SU-DHL-6 (cell line): ENCODE data around the gene AUH.

Experiments used
- H2AFZ ChIP-seq: fragments of 200-600 bp; sonication (generic); 2 replicates; pipeline ENCODE4 v1.6.1; 2014; ENCODE audit warnings: low read depth, mild to moderate bottlenecking, moderate library complexity, mixed read lengths, antibody characterized with exemption, low read length; ENCODE audit not compliant: severe bottlenecking
- H3F3A ChIP-seq: fragments of 200-600 bp; shearing (Covaris generic); 2 replicates; pipeline ENCODE4 v1.6.0; 2016; ENCODE audit warnings: antibody characterized with exemption, mild to moderate bottlenecking; ENCODE audit not compliant: insufficient read depth
- H3K27ac ChIP-seq: fragments of 200-600 bp; sonication (generic); 2 replicates; pipeline ENCODE4 v1.5.1; 2016; ENCODE audit warnings: low read depth, mild to moderate bottlenecking, low read length, moderate library complexity, mixed read lengths
- H3K27me3 ChIP-seq: fragments of 200-600 bp; sonication (generic), shearing (Covaris generic); 2 replicates; pipeline ENCODE4 v1.6.0; 2014; ENCODE audit warnings: mild to moderate bottlenecking, low read length
- H3K36me3 ChIP-seq: fragments of 200-600 bp; sonication (generic); 2 replicates; pipeline ENCODE4 v1.6.1; 2014; ENCODE audit warnings: mild to moderate bottlenecking, low read length, mixed read lengths
- H3K4me2 ChIP-seq: fragments of 300-600, 200-600 bp; shearing (Covaris generic), sonication (generic); 2 replicates; pipeline ENCODE4 v1.6.0; 2014; ENCODE audit warnings: low read length, low read depth, mild to moderate bottlenecking; ENCODE audit not compliant: poor library complexity, severe bottlenecking
- H3K4me3 ChIP-seq: fragments of 200-600 bp; sonication (generic); 2 replicates; pipeline ENCODE4 v1.5.1; 2014; ENCODE audit warnings: antibody characterized with exemption, low read length, mild to moderate bottlenecking, mixed read lengths; ENCODE audit not compliant: insufficient read depth, poor library complexity, severe bottlenecking
- H3K79me2 ChIP-seq: fragments of 200-600 bp; sonication (generic); 2 replicates; pipeline ENCODE4 v1.6.1; 2014; ENCODE audit warnings: mild to moderate bottlenecking, low read length, moderate library complexity; ENCODE audit not compliant: insufficient read depth
- H3K9ac ChIP-seq: fragments of 200-600 bp; sonication (generic); 2 replicates; pipeline ENCODE4 v1.7.0; 2014; ENCODE audit warnings: mild to moderate bottlenecking, low read length
- H3K9me2 ChIP-seq: fragments of 200-600 bp; sonication (generic); replicated peaks from 2 replicates; pipeline ENCODE4 v1.6.1; 2014; ENCODE audit warnings: low read length; ENCODE audit not compliant: insufficient read depth
- H3K9me3 ChIP-seq: fragments of 200-600 bp; sonication (generic); 2 replicates; pipeline ENCODE4 v1.6.1; 2014; ENCODE audit warnings: low read length, mixed read lengths; ENCODE audit not compliant: insufficient read depth
- H4K20me1 ChIP-seq: fragments of 200-600 bp; sonication (generic); 2 replicates; pipeline ENCODE4 v1.6.1; 2014; ENCODE audit warnings: low read depth, mild to moderate bottlenecking, antibody characterized with exemption, low read length, moderate library complexity, mixed read lengths
- CTCF ChIP-seq: fragments of 200-600 bp; sonication (generic); IDR thresholded peaks from one replicate; pipeline ENCODE4 v1.5.1; 2017; ENCODE audit warnings: antibody characterized with exemption, mild to moderate bottlenecking, low read length, moderate library complexity; ENCODE audit not compliant: insufficient read depth, poor library complexity, severe bottlenecking
- EZH2phosphoT487 ChIP-seq: fragments of 200-600 bp; sonication (generic), shearing (Covaris generic); conservative IDR thresholded peaks from 2 replicates; pipeline ENCODE4 v1.6.1; 2018; ENCODE audit warnings: mild to moderate bottlenecking, antibody characterized with exemption, low read length, moderate library complexity, mixed read lengths

AUH gene

DNA sequence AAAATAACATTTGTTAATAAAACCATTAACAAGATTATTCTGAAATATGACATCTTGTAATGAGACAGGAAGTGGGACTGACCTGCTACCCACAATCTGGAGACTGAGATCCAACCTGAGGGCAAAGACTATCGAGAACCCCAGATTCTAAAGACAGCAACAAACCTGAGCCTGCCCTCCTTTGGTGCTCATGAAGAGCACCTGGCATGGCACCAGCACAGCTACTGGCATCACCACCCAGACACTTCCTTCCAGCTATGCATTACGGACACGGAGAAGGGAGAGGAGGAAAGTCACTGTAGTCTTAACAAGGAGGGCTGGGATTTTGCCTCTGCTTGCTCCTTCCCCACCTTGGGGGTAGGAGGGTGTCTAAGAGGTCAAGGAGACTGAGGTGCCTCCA lies 105.5 kb downstream of the AUH start:
- no peaks in the 10 kb centered on the region for H3K79me2 ChIP-seq
- H3K4me2 ChIP-seq: no peak overlapping the region
- no peak overlapping the region for H3K9ac ChIP-seq
- TF ChIP-seq EZH2phosphoT487 (no peak), CTCF (no peak)
- no peak overlapping the region for H2AFZ ChIP-seq
- no peaks in the 10 kb centered on the region for H3K9me2 ChIP-seq
- no peaks in the 10 kb centered on the region for H3K36me3 ChIP-seq
- H3K9me3 ChIP-seq: no peaks in the 10 kb centered on the region
- no peaks in the 10 kb centered on the region for H3K27me3 ChIP-seq
- H3K4me3 ChIP-seq: no peak overlapping the region
- no peaks in the 10 kb centered on the region for H4K20me1 ChIP-seq
- no peak overlapping the region for H3K27ac ChIP-seq
- no peaks in the 10 kb centered on the region for H3F3A ChIP-seq

- H3K79me2 ChIP-seq: no peaks in the 10 kb centered on the region
- no peak overlapping the region for H3K4me3 ChIP-seq
- H3K27ac ChIP-seq: no peak overlapping the region
- no peak overlapping the region for H3K9ac ChIP-seq
- H3K4me2 ChIP-seq: no peak overlapping the region
- H4K20me1 ChIP-seq: no peaks in the 10 kb centered on the region
- H3K36me3 ChIP-seq: no peaks in the 10 kb centered on the region
- H3K9me2 ChIP-seq: no peaks in the 10 kb centered on the region
- H3F3A ChIP-seq: no peaks in the 10 kb centered on the region
- H2AFZ ChIP-seq: no peak overlapping the region
- no peaks in the 10 kb centered on the region for H3K27me3 ChIP-seq
- H3K9me3 ChIP-seq: no peaks in the 10 kb centered on the region
- no peak for TF ChIP-seq EZH2phosphoT487
- TF ChIP-seq CTCF: no peak
Observed at GRCh38 chr9:91255327-91255726, 106.4 kb downstream of the AUH start.

GRCh38 chr9:91253488-91253887 lies 108.2 kb downstream of the AUH start:
- H4K20me1 ChIP-seq: no peaks in the 10 kb centered on the region
- H3K9me2 ChIP-seq: no peaks in the 10 kb centered on the region
- no peak for TF ChIP-seq CTCF
- TF ChIP-seq EZH2phosphoT487: no peak
- H3K9ac ChIP-seq: no peak overlapping the region
- H3K4me2 ChIP-seq: no peak overlapping the region
- no peaks in the 10 kb centered on the region for H3F3A ChIP-seq
- H3K4me3 ChIP-seq: no peak overlapping the region
- H3K9me3 ChIP-seq: no peaks in the 10 kb centered on the region
- H3K27me3 ChIP-seq: no peaks in the 10 kb centered on the region
- no peaks in the 10 kb centered on the region for H3K79me2 ChIP-seq
- no peak overlapping the region for H3K27ac ChIP-seq
- H2AFZ ChIP-seq: no peak overlapping the region
- no peaks in the 10 kb centered on the region for H3K36me3 ChIP-seq

DNA sequence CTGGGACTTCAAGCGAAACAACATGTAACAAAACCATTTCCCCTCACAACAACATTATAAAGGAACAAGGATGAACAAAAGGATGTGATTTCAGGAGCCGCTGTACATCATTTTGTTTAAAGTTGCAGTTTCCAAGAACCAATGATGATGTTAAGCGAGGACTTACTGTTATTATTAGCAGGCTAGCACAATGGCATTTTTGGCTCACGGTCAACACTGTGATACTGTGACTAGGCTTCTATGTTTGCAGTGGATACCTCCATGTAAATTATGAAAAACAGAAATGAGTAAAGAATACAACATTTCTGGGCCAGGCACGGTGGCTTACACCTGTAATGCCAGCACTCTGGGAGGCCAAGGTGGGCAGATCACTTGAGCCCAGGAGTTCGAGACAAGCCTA lies 113.0 kb downstream of the AUH start:
- no peak overlapping the region for H3K27ac ChIP-seq
- H3K9ac ChIP-seq: no peak overlapping the region
- H3K4me3 ChIP-seq: no peak overlapping the region
- H3K27me3 ChIP-seq: no peaks in the 10 kb centered on the region
- no peaks in the 10 kb centered on the region for H3K36me3 ChIP-seq
- H3K9me2 ChIP-seq: no peaks in the 10 kb centered on the region
- TF ChIP-seq EZH2phosphoT487 (no peak), CTCF (no peak)
- no peaks in the 10 kb centered on the region for H3K79me2 ChIP-seq
- H3K4me2 ChIP-seq: no peak overlapping the region
- no peak overlapping the region for H2AFZ ChIP-seq
- H4K20me1 ChIP-seq: no peaks in the 10 kb centered on the region
- H3K9me3 ChIP-seq: no peaks in the 10 kb centered on the region
- H3F3A ChIP-seq: no peaks in the 10 kb centered on the region
